ENCODE results near the gene EGLN3.

GRCh38 chr14:33948145-33948868, 2.6 kb downstream of the EGLN3 start:
- TF ChIP-seq EP300 (IDR thresholded peaks at IDR 0.05) (no peak), CTCF (IDR thresholded peaks at IDR 0.05) (no peak)
